ENCODE results near the gene KRTAP10-12.

Gene KRTAP10-12

DNA sequence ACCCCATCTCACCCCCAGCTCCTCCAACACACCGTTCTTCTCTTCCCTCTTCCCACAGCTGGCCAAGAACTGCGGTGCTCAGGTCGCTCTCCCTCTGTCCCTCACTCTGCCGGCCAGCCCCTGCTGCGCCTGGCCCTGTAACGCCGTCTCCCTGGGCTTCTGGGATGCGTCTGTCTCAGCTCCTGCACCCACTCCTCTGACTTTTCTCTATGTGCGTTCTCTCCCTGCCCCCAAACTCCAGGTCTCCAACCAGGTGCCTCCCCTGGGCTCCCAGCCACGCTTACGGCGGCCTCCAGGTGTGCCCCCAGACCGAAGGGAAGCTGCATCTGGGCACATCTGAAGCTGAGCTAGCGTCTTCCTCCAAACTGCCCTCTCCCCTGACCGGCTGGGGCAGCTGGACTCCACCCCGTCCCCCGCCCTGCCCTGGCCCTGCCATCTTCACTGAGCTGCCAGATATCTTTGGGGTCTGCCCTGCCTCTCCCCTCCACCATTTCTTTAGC, 2.6 kb downstream of the KRTAP10-12 start:
- no peak for DNase-seq (ENCODE audit: low read depth, low spot score)

DNA sequence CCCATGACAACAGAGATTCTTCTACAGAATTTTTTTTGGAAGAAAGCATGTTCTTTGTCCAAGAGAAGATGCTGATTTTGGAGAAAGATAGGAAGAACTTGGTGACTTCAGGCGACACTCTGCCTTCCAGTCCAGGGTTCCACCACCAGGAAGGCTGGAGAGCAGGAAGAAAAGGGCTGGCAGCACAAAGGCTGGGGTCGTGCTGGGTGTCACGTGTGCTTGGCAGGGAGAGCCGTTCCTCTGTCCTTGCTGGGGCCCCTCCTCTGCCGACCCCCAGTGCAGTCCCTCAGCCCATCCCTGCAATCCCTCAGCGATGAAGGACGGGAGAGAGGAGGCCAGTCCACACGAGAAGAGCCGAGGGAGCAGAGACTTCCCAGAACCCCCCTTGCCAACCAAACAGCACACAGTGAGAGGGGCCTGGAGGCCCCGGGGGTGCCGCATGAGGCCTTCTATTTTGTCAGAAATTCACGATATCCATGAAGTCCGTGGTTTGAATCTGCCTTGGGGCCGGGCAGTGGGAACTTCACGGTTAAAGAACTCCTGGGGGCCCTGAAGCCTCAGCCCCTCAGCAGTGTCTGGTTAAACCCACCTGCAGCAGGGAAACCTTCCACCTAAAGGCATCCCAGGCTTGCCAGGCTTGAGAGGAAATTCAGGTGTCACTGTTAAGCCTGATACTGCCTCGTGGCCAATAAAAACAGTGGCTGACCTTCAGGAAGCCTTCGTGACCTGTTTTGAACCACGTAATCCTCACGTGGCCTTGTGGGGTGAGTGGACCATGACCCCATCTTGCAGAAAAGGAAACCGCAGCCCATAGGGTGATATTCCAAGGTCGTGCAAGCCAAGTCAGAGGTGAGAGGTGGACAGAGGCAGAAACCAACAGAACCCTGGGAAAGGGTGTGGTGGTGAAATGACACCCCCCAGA, 3.4 kb downstream of the KRTAP10-12 start:
- no peak for DNase-seq (ENCODE audit: low read depth, low spot score)

DNA sequence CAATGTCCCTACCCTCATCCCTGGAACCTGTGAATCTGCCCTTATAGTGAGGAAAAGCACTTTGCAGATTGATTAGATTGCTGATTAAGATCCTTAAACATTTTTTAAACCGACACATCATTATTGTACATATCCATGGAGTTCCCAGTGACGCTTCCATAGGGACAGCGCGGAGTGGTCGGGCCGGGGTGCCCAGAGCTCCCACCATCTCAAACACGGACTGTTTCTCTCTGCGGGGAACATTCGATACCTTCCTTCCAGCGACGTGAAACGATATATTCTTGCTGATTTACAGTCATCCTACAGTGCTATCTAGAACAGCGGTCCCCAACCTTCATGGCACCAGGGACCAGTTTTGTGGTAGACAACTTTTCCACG, 4.0 kb downstream of the KRTAP10-12 start:
- DNase-seq (ENCODE audit: low read depth, low spot score), result no peak

DNA sequence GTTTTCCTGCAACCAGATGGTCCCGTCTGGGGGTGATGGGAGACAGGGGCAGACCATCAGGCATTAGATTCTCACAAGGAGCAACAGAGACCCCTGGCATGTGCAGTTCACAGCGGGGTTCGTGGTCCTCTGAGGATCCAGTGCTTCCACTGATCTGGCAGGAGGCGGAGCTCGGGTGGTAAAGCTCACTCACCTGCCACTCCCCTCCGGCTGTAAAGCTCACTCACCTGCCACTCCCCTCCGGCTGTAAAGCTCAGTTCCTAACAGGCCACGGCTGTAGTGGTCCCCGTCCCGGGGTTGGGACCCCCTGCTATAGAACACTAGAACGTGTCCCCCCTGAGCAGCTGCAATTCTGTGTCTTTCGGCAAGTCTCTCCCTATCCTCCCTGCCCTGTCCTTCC, 4.6 kb downstream of the KRTAP10-12 start:
- no peak for DNase-seq (ENCODE audit: low read depth, low spot score)

DNA sequence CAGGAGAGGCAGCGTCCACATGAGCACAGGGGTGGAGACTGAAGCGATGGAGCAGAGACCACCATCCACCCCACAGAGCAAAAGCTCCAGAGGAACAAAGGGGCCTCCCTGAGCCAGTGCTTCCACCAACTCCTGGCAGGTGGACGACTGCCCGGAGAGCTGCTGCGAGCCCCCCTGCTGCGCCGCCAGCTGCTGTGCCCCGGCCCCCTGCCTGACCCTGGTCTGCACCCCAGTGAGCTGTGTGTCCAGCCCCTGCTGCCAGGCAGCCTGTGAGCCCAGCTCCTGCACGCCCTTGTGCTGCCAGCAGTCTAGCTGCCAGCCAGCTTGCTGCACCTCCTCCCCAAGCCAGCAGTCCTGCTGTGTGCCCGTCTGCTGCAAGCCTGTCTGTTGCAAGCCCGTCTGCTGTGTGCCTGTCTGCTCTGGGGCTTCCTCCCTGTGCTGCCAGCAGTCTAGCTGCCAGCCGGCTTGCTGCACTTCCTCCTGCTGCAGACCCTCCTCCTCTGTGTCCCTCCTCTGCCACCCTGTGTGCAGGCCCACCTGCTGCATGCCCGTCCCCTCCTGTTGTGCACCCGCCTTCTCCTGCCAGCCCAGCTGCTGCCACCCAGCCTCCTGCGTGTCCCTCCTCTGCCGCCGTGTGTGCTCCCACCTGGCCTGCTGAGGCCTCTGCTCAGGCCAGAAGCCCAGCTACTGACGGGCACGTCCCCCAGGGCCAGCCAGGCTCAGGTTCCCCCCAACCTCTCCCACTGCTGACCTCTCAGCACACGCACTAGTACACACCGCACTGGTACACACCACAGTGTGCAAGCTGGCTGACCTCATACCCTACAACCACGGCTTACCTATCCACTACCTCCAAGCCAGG, 5.4 kb downstream of the KRTAP10-12 start:
- DNase-seq (ENCODE audit: low read depth, low spot score), result no peak

DNA sequence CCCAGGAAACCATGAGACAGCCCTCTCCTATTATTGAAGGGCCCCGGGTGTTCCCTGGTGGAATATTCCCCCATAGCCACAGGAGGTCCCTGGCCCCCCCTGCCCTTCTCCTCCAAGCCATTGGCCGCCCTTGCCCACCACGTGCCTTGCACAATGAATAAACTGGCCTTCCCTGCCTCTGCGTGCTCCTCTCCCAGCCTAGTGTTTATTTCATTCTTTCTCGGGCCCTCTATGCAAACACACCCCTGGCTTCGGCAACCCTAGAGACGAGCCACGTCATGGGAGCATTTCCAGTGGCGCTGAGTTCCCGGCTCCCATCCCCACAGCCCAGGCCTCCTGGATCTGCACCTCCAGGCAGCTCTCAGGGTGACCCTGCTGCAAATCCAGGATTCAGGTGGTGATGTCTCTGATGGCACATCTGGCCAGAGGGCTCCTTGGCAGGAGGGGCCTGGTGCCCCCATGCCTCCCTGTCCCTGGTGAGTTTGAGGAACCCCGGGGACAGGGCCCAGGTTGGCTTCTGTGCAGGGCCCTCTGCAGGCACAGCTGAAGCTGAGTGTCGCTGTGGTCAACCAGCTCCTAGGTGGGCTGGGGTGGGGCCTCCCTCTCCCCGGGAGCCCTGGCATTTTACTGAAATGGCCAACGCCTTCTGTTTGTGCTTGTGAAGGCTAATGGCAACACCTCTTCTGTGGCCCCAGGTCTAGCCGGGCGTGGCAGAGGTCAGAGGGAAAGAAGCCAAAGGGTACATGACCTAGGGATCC, 6.2 kb downstream of the KRTAP10-12 start:
- DNase-seq (ENCODE audit: low read depth, low spot score), result no peak

DNA sequence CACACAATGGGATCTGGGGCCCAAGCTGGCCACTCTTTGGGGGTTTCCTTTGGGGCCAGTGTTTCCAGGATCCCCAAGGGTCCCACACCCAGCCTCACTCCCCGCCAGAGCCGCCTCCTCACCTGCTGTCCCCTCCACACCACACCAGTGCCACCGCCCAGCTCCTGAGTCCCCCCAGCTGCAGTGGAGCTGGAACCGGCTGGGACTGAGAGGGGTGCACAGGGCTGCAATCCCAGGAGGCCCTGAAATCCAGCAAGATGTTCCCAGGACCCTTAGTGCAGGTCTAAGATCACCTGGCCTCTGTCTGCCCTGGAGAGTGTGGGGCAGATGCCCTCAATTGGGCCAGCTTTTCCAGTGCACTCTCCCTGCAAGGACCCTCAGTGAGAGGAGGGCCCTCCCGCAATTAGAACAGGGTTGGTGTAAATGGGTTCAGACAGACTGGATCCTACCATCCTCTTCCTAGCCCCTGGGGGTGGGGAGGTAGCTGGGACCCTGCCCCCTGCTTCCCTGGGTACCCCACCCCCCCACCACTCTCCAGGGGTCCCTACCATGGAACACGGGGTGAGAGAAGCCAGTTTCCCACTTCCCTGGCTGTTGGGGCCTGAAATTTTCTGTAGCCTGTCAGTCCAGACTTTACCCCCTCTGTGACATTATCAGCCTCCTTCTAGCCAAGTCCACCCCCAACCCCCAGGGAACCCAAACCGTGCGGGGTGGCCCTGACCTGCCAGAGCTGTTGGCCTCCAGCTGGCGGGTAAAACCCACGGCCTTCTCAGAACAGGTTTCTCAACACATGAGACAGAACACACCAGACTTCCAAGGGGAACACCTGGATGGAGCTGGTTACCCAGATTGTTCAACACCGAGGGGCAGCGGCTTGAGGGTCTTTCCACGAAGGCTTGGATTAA, 7.0 kb downstream of the KRTAP10-12 start:
- no peak for DNase-seq (ENCODE audit: low read depth, low spot score)

DNA sequence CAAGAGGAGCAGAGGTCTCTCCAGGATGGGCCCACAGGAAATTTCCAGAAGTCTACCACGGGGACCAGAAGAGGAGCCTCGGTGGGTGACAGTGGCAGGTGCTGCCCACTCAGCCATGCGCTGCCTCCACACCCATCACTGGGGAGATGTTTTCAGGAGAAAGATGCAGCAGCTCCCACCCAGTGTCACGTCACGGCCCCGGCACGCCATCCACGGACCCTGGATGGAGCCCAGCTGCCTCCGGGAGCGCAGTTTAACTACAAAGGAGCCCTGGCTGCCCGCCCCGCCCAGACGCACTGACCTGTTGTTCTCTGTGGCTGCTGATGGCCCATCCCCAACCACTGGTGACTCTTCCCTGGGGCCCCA, 7.6 kb downstream of the KRTAP10-12 start:
- no peak for DNase-seq (ENCODE audit: low read depth, low spot score)

DNA sequence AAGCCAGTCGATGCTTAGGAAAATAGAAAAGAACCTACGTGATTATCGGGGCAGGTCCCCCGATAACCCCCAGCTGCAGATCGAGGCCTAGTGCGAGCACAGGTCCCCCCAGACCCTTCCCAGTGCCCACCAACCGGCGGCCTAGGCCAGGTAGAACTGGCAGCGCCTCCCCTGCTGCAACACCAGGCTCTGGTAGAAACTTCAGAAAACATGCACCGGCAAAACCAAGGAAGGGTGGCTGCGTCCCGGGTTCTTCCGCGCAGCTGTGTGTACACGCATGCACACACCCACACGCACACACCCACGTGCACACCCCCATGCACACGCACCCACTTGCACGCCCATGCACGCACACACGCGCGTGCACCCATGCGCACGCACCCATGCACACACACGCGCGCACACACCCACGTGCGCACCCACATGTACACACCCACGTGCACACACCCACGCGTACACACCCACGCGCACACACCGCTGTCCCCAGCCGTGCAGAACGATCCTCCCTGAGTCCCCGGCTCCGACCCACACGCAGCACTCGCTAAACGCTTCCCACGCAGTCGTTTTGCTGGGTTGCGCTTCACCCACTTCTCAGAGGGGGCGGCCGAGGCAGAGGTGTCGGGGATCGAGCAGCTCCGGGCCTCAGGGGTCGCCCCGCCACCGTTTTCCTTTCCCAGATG, 9.2 kb downstream of the KRTAP10-12 start:
- no peak for DNase-seq (ENCODE audit: low read depth, low spot score)

DNA sequence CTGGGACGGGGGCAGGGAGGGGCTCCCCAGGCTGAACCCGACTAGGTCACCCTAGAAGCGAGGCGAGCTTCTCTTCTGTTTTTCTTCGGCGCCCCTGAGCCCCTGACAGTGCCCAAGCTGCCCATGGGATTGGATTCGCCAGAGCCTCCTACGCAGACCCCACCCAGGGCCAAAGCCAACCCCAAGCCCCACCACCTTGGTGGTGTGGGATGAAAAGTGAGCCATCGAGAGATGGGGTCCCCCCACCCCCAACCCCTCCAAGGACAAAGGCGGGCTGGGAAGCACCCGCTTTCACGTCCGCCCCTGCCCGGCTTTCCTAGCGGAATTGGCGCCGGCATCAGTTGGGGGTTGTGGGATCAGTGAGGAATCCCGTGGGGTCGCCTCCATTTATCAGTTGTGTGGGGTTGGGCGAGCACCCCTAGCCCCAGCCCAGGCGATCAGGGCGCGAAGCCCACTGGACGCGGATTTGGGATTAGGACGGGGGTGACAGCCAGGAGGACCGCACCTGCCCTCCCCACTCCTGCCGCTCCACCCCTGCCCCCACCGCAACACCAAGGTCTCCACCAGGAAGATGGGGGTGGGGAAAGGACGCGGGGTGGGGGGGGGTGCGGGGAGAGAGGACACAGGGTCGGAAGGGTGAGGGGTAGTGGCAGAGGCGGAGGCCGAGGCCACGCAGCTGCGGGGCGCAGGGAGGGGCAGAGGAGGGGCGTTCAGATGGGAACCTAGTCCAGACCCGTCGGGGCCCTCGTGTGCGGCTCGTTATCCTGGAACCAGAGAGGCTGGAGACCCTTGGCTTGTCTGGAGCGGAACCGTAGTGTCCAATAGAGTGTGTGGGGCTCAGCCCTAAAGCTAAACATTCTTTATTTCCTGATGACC, 10.0 kb downstream of the KRTAP10-12 start:
- no peak for DNase-seq (ENCODE audit: low read depth, low spot score)

DNA sequence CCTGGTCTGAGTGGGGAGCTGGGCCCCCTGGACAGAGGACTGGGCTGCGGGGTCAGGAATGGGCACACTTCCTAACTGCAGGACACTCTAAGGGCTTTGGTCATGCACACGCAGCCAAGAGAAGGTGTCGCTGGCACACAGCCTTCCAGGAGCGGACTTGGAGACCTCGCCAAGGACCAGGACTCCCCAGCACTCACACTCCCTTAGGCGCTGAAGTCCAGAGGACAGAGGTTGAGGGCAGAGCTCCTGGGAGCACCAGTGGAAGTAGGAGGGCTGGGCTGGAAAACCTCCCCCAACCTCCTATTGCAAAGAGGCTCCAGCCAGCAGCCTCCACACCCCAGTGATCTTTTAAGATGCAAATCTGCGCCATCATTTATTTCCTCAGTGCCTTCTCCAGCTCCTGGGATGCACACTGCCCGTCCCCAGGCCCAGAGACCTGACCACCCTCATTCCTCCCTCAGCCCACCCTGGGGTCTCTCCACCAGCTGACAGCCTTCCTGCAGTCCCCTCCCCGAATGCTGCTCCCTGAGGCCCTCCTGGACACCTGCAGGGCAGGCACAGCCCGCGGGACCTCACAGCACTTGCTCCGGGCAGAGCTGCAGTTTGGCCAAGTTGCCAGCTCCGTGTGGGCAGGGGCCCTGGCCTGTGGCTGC, 11.4 kb downstream of the KRTAP10-12 start:
- DNase-seq (ENCODE audit: low read depth, low spot score), result no peak

DNA sequence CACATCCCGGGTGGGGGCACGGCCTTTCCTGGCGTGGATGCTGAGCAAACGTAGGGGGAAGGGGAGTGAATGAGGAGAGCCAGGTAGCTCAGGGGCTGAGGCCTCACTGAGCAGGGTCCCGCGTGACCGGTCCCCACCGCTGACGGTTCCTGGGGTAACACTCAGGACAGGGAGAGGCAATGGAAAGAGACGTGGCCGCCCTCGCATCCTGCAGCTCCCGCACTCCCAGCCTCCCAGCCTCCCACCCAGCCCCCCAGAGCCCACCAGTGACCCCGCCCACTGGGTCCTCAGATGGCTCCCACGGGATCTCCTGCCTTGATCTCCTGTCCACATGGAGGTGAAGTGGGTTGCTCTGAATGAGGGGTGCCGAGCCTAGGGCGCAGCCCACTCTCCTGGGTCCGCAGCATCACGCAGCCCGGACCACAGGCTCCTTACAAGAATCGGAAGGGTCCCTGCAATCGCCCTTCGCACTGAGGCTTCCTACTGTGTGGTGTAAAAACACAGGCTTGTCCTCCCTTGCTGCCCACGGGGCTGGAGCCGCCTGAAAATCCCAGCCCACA, 12.0 kb downstream of the KRTAP10-12 start:
- no peak for DNase-seq (ENCODE audit: low read depth, low spot score)

DNA sequence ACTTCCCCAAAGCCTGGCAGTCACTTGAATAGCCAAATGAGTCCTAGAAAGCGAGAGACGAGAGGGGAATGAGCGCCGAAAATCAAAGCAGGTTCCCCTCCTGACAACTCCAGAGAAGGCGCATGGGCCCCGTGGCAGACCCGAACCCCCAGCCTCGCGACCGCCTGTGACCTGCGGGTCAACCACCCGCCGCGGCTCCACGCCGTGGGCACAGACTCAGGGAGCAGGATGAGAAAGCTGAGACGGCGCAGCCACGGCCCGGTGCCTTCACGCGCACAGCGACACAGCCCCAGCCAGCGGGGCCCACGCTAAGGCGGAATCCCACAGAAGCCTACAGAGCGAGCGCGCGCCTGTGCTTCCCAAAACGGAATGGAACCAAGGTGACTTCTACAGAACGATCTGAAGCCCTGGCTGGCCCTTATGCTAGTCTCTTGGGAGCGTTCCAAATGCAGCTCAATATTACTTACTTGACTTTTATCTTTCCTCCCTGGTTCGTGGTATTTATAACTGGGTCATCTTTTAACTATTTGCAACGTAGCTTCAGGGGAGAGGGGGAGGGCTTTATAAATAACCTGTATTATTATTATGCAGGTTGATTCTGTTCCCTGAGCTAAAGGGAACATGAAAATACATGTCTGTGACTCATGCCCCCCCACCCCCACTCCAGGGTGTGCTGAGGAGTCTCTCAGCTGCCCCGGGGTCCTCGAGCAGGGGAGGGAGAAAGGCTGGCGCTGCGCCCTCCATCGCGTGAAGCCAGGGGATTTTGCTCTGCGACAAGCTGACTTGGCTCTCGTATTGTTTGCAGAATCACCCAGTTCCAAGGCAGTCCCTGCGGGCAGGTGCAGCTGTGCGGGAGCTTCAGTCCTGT, 12.7 kb downstream of the KRTAP10-12 start:
- no peak for DNase-seq (ENCODE audit: low read depth, low spot score)

DNA sequence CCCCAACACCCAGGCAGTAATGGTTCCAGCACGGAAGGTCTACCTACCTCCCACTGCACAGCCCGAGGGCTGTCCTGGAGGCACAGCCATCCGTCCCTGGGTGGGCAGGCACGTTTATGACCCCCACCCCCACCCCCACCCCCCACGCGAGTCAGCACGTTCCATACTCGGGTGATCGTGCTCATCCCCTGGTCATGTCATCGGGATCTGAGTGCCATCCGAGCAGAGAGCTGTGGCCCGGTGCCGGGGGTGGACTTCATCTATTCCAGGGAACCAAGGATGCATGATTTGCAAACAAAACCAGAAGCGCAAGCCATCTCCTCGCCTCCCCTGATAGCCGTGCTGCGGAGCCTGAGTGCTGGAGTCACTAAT, 13.3 kb downstream of the KRTAP10-12 start:
- no peak for DNase-seq (ENCODE audit: low read depth, low spot score)

DNA sequence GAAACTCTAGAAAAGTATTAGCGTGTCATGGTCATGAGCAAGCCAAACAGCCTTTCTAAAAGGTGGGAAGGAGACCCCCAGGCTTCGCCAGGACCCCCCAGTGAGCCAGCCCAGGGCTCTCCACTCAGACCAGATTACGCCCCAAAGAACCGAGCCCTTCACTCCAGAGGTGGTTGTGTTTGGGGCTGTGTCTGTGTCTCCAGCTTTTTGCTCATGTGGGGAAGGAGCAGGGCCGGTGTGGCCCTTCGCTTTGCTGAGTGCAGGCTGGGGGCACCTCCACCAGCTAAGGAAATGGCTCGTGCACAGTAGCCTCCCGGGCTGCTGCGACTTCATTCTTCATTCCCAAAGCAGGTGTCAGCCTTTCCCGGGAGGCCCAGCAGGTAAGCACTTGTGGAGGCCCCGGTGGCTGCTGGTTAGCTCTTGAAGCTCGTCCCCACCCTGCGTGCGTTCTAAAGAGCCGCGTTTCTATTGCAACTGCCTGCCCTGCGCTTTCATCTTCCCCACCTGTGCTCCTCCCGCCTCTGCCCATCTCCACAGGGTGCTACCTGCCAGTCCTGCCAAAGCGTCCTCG, 13.9 kb downstream of the KRTAP10-12 start:
- DNase-seq (ENCODE audit: low read depth, low spot score), result no peak

DNA sequence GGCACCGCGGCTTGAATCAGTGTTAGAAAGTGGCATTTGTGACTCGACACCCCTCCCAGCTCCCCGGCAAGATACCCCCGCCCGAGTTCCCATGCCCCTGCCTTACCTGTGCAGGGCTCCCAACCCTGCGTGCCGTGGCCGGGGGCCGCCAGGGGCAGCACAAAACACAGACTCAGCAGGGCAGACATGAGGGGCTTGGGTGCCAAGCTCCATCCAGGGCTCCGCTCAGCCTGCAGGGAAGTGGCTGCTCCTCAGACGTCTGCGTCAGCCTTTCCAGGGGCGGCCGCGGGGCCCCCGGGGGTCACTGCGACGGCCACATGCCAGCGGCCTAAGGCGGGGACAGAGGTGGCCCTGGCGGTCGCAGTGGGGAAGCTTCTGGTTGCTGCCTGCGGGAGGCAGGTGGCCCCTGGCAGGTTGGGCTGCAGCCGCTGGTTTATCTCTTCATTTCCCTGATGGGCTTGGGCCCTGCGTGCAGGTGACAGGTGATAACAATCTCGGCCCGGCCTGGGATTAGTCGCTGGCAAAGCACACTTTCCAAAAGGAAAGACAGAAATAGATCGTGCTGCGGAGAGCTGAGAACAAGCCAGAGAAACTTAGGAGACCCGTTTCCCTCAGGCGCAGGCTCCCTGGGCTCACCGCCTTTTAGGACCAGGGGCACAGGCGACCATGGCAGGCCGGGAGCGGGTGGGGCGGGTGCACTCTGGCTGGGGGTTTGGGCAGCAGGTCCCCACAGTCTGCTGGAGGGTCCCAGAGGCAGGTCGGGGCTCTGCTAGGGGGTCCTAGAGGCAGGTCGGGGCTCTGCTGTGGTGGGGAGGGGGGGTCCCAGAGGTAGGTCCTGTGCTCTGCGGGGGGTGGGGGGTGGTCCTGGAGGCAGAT, 14.6 kb downstream of the KRTAP10-12 start, which contains the start of gene TSPEAR:
Gene TSPEAR (minus strand): TSS at position 246 of the 876 bp plus-strand sequence. CDS start 58 bp downstream, at position 188.
- DNase-seq (ENCODE audit: low read depth, low spot score), result no peak

Measured in iPS DF 19.7 (cell line).